Measurements from ENCODE around the gene LRMDA. TPM values are rescaled to one million over a fixed set of nuclear protein-coding genes. Genes with fewer than 3 reads are reported as not detected.

Gene LRMDA
- total and polyA plus RNA-seq, 2 donors from 2014 or later: 23.2 to 48.6 TPM

- Histone ChIP-seq H3K36me3 (ENCODE audit: control insufficient read depth in 2 of 3, insufficient read depth in 3 of 3, low read length in 3 of 3) (no peaks in the 10 kb centered on the region), H3K27ac (ENCODE audit: low read depth in 2 of 2, low read length in 2 of 2) (no peak overlapping the region), H3K9me3 (ENCODE audit: control insufficient read depth in 2 of 3, insufficient read depth in 1 of 3, low read length in 3 of 3) (no peaks in the 10 kb centered on the region), H3K4me1 (ENCODE audit: control insufficient read depth in 2 of 3, insufficient read depth in 2 of 3, low read depth in 1 of 3, low read length in 3 of 3) (peaks cover 0 to 4% (median 0%) of the 10 kb centered on the region in 3 donors), H3K4me3 (ENCODE audit: low read length in 3 of 3) (no peak overlapping the region), H3K27me3 (ENCODE audit: control insufficient read depth, insufficient read depth, low read length) (no peaks in the 10 kb centered on the region), H3K9ac (ENCODE audit: low read length in 3 of 3) (no peak overlapping the region)
- intact Hi-C loops (cut with DNase I): no loop called here
- TF ChIP-seq CTCF (IDR thresholded peaks at IDR 0.05; ENCODE audit: borderline replicate concordance, extremely low read depth, insufficient read depth): no peak
- DNase-seq: peak in 4 of 5 donors; percentile 67 to 84 (median 75)
- FAIRE-seq: no peak
Observed at GRCh38 chr10:75924309-75924902, 493.0 kb downstream of the LRMDA start.

GRCh38 chr10:75925999-75926398 lies 494.6 kb downstream of the LRMDA start:
- no peak overlapping the region for H3K9ac ChIP-seq (ENCODE audit: low read length in 3 of 3)
- H3K4me3 ChIP-seq (ENCODE audit: low read length in 3 of 3): no peak overlapping the region
- no peak for TF ChIP-seq CTCF (IDR thresholded peaks at IDR 0.05; ENCODE audit: borderline replicate concordance, extremely low read depth, insufficient read depth)
- no peaks in the 10 kb centered on the region for H3K9me3 ChIP-seq (ENCODE audit: control insufficient read depth in 2 of 3, insufficient read depth in 1 of 3, low read length in 3 of 3)
- no peaks in the 10 kb centered on the region for H3K27me3 ChIP-seq (ENCODE audit: control insufficient read depth, insufficient read depth, low read length)
- H3K4me1 ChIP-seq (ENCODE audit: control insufficient read depth in 2 of 3, insufficient read depth in 2 of 3, low read depth in 1 of 3, low read length in 3 of 3): peaks cover 0 to 4% (median 0%) of the 10 kb centered on the region in 3 donors
- no peak for FAIRE-seq
- intact Hi-C loops (cut with DNase I): no loop called here
- no peaks in the 10 kb centered on the region for H3K36me3 ChIP-seq (ENCODE audit: control insufficient read depth in 2 of 3, insufficient read depth in 3 of 3, low read length in 3 of 3)
- DNase-seq: no peak
- H3K27ac ChIP-seq (ENCODE audit: low read depth in 2 of 2, low read length in 2 of 2): no peak overlapping the region

GRCh38 chr10:75926763-75927162 lies 495.3 kb downstream of the LRMDA start:
- H3K27ac ChIP-seq (ENCODE audit: low read depth in 2 of 2, low read length in 2 of 2): no peak overlapping the region
- no peaks in the 10 kb centered on the region for H3K36me3 ChIP-seq (ENCODE audit: control insufficient read depth in 2 of 3, insufficient read depth in 3 of 3, low read length in 3 of 3)
- DNase-seq: peak in 2 of 5 donors; percentile 71 to 78
- H3K4me3 ChIP-seq (ENCODE audit: low read length in 3 of 3): no peak overlapping the region
- no peak for TF ChIP-seq CTCF (IDR thresholded peaks at IDR 0.05; ENCODE audit: borderline replicate concordance, extremely low read depth, insufficient read depth)
- intact Hi-C loops (cut with DNase I): no loop called here
- H3K4me1 ChIP-seq (ENCODE audit: control insufficient read depth in 2 of 3, insufficient read depth in 2 of 3, low read depth in 1 of 3, low read length in 3 of 3): peaks cover 0 to 4% (median 0%) of the 10 kb centered on the region in 3 donors
- no peaks in the 10 kb centered on the region for H3K9me3 ChIP-seq (ENCODE audit: control insufficient read depth in 2 of 3, insufficient read depth in 1 of 3, low read length in 3 of 3)
- H3K27me3 ChIP-seq (ENCODE audit: control insufficient read depth, insufficient read depth, low read length): no peaks in the 10 kb centered on the region
- FAIRE-seq: no peak
- H3K9ac ChIP-seq (ENCODE audit: low read length in 3 of 3): no peak overlapping the region

GRCh38 chr10:75928231-75928630 lies 496.8 kb downstream of the LRMDA start:
- H3K4me3 ChIP-seq (ENCODE audit: low read length in 3 of 3): no peak overlapping the region
- no peak for TF ChIP-seq CTCF (IDR thresholded peaks at IDR 0.05; ENCODE audit: borderline replicate concordance, extremely low read depth, insufficient read depth)
- H3K27ac ChIP-seq (ENCODE audit: low read depth in 2 of 2, low read length in 2 of 2): no peak overlapping the region
- no peaks in the 10 kb centered on the region for H3K9me3 ChIP-seq (ENCODE audit: control insufficient read depth in 2 of 3, insufficient read depth in 1 of 3, low read length in 3 of 3)
- DNase-seq (no peak), FAIRE-seq (no peak)
- peaks cover 0 to 4% (median 0%) of the 10 kb centered on the region in 3 donors for H3K4me1 ChIP-seq (ENCODE audit: control insufficient read depth in 2 of 3, insufficient read depth in 2 of 3, low read depth in 1 of 3, low read length in 3 of 3)
- H3K36me3 ChIP-seq (ENCODE audit: control insufficient read depth in 2 of 3, insufficient read depth in 3 of 3, low read length in 3 of 3): no peaks in the 10 kb centered on the region
- H3K9ac ChIP-seq (ENCODE audit: low read length in 3 of 3): no peak overlapping the region
- no peaks in the 10 kb centered on the region for H3K27me3 ChIP-seq (ENCODE audit: control insufficient read depth, insufficient read depth, low read length)
- intact Hi-C loops (cut with DNase I): no loop called here
